Neural cell (in vitro differentiated cells): ENCODE results near the gene CTTNBP2NL. TPM values are rescaled to one million over a fixed set of nuclear protein-coding genes. Genes with fewer than 3 reads are reported as not detected.

Experiments
- H2AFZ ChIP-seq: fragments of 200-600, 300-800 bp; sonication (generic), shearing (Covaris generic); 2 replicates; pipeline ENCODE4 v1.6.0; 2014; ENCODE audit warnings: low read depth, mild to moderate bottlenecking, antibody characterized with exemption, low read length, moderate library complexity
- H3F3A ChIP-seq: fragments of 200-600 bp; shearing (Covaris generic); 2 replicates; pipeline ENCODE4 v1.6.1; 2016; ENCODE audit warnings: mild to moderate bottlenecking, moderate library complexity, mixed read lengths, antibody characterized with exemption, low read length; ENCODE audit not compliant: insufficient read depth, poor library complexity, severe bottlenecking
- H3K27ac ChIP-seq: fragments of 200-600, 300-800 bp; sonication (generic), shearing (Covaris generic); 2 replicates; pipeline ENCODE4 v1.5.1; 2014; ENCODE audit warnings: mild to moderate bottlenecking, low read length, moderate library complexity
- H3K27me3 ChIP-seq: fragments of 300-800, 200-600 bp; sonication (generic), shearing (Covaris generic); 2 replicates; pipeline ENCODE4 v1.6.0; 2014; ENCODE audit warnings: mild to moderate bottlenecking, low read depth, low read length, moderate library complexity; ENCODE audit not compliant: insufficient read depth
- H3K36me3 ChIP-seq: fragments of 300-800, 200-600 bp; sonication (generic), shearing (Covaris generic); 2 replicates; pipeline ENCODE4 v1.5.1; 2014; ENCODE audit warnings: mild to moderate bottlenecking, antibody characterized with exemption, low read length, moderate library complexity; ENCODE audit not compliant: insufficient read depth
- H3K4me2 ChIP-seq: fragments of 300-800, 200-600 bp; sonication (generic), shearing (Covaris generic); 2 replicates; pipeline ENCODE4 v1.6.0; 2014; ENCODE audit warnings: mild to moderate bottlenecking, low read length
- H3K4me3 ChIP-seq: fragments of 300-800, 200-600 bp; sonication (generic), shearing (Covaris generic); 2 replicates; pipeline ENCODE4 v1.5.1; 2014; ENCODE audit warnings: mild to moderate bottlenecking, low read length, moderate library complexity
- H3K79me2 ChIP-seq: fragments of 200-600 bp; shearing (Covaris generic); replicated peaks from 2 replicates; pipeline ENCODE4 v1.6.0; 2014; ENCODE audit warnings: mild to moderate bottlenecking, low read length, moderate library complexity; ENCODE audit not compliant: insufficient read depth
- H3K9ac ChIP-seq: fragments of 300-800, 200-600 bp; sonication (generic), shearing (Covaris generic); 2 replicates; pipeline ENCODE4 v1.6.1; 2016; ENCODE audit warnings: mild to moderate bottlenecking, low read length, mixed read lengths
- H3K9me2 ChIP-seq: fragments of 200-600 bp; shearing (Covaris generic); 2 replicates; pipeline ENCODE4 v1.6.1; 2016; ENCODE audit warnings: mild to moderate bottlenecking, low read length, mixed read lengths; ENCODE audit not compliant: insufficient read depth
- H3K9me3 ChIP-seq: fragments of 200-600, 300-800 bp; sonication (generic), shearing (Covaris generic); 2 replicates; pipeline ENCODE4 v1.6.1; 2016; ENCODE audit warnings: mild to moderate bottlenecking, mixed run types, low read length, moderate library complexity, mixed read lengths
- H4K20me1 ChIP-seq: fragments of 200-600 bp; shearing (Covaris generic); 2 replicates; pipeline ENCODE4 v1.6.1; 2016; ENCODE audit warnings: mild to moderate bottlenecking, mixed run types; ENCODE audit not compliant: insufficient read depth
- EP300 ChIP-seq: fragments of 450-650 bp; conservative IDR thresholded peaks from 2 replicates; pipeline ENCODE4 v1.6.1; 2014; ENCODE audit warnings: antibody characterized with exemption, mild to moderate bottlenecking, moderate library complexity; ENCODE audit not compliant: poor library complexity, severe bottlenecking
- EZH2 ChIP-seq: fragments of 200-600, 300-800 bp; shearing (Covaris generic), sonication (generic); IDR thresholded peaks from 2 replicates; pipeline ENCODE4 v1.6.1; 2014; ENCODE audit warnings: antibody characterized with exemption, low read length, borderline replicate concordance, mild to moderate bottlenecking; ENCODE audit not compliant: insufficient read depth, poor library complexity, severe bottlenecking
- MXI1 ChIP-seq: fragments of 450-650 bp; conservative IDR thresholded peaks from 2 replicates; pipeline ENCODE4 v1.6.1; 2014; ENCODE audit warnings: antibody characterized with exemption, mild to moderate bottlenecking; ENCODE audit not compliant: poor library complexity, severe bottlenecking
- POLR2AphosphoS5 ChIP-seq: IDR thresholded peaks from 2 replicates; pipeline ENCODE4 v1.6.1; 2012
- RAD21 ChIP-seq: fragments of 450-650 bp; conservative IDR thresholded peaks from 2 replicates; pipeline ENCODE4 v1.6.1; 2014; ENCODE audit warnings: antibody characterized with exemption, mild to moderate bottlenecking, moderate library complexity
- SMC3 ChIP-seq: fragments of 450-650 bp; conservative IDR thresholded peaks from 2 replicates; pipeline ENCODE4 v1.6.1; 2014; ENCODE audit warnings: antibody characterized with exemption, mild to moderate bottlenecking, moderate library complexity; ENCODE audit not compliant: poor library complexity
- TAF1 ChIP-seq: IDR thresholded peaks from 2 replicates; pipeline ENCODE4 v1.6.1; 2012; ENCODE audit warnings: low read depth
- polyA plus RNA-seq: library from polyadenylated mRNA; depleted of rRNA; stranded (reverse); fragments of >200 nt; gene quantifications from 2 replicates; pipeline ENCODE4 v1.2.3, GENCODE V29; 2014
- TF ChIP-seq, protein P1 (sequence below): fragments of 450-650 bp; IDR thresholded peaks from 2 replicates; pipeline ENCODE4 v1.5.1; 2014; ENCODE audit warnings: antibody characterized with exemption, mild to moderate bottlenecking, moderate library complexity; ENCODE audit not compliant: poor library complexity, severe bottlenecking
- TF ChIP-seq, protein P2 (sequence below): IDR thresholded peaks from 2 replicates; pipeline ENCODE4 v1.6.1; 2012; ENCODE audit warnings: borderline replicate concordance

CTTNBP2NL gene
- polyA plus RNA-seq, 1 donor from 2014 or later, result 11.8 TPM

DNA sequence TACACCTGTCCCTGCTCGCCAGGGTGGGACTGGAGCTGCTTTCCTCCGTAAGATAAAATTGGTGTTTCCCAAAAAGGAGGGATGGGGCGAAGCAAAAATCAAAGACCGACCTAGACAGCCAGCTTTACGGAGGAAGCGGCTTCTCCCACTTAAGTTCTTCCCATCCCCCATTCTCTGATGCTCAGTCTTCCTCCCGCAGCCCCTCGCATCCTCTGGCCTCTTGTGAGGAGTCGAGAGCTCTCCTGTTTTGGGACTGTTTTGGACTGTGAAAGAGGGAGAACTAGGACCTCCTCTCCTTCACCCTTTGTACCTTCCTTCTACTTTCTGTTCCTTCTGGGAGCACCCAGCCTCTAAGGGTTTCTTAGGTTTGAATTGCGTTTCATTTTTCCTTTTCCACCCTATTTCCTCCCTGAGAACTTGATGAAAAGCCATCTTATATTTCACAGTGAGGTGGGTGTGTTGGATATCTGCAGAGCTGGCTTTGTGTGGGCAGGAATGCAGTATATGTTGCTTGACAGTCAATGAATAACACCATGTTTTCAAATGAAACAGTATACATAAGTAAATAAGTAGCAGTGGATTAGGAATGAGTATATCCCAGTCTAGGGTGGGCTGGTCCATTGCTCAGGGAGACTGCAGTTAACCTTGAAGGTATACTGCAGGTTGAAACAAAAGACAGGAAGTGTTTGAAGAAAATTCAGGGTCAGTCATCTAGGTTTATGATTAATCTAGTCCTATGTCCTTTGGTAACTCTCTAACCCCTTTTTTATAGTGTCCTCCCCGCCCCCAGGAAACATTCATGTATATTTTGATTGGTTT, 848 bp downstream of the CTTNBP2NL start:
- no peaks in the 10 kb centered on the region for H3K36me3 ChIP-seq
- no peaks in the 10 kb centered on the region for H3F3A ChIP-seq
- TF ChIP-seq TAF1 (peak; percentile 40), RAD21 (no peak), EZH2 (no peak), EP300 (no peak), POLR2AphosphoS5 (no peak), SMC3 (peak; percentile 22)
- TF ChIP-seq, protein P1, sequence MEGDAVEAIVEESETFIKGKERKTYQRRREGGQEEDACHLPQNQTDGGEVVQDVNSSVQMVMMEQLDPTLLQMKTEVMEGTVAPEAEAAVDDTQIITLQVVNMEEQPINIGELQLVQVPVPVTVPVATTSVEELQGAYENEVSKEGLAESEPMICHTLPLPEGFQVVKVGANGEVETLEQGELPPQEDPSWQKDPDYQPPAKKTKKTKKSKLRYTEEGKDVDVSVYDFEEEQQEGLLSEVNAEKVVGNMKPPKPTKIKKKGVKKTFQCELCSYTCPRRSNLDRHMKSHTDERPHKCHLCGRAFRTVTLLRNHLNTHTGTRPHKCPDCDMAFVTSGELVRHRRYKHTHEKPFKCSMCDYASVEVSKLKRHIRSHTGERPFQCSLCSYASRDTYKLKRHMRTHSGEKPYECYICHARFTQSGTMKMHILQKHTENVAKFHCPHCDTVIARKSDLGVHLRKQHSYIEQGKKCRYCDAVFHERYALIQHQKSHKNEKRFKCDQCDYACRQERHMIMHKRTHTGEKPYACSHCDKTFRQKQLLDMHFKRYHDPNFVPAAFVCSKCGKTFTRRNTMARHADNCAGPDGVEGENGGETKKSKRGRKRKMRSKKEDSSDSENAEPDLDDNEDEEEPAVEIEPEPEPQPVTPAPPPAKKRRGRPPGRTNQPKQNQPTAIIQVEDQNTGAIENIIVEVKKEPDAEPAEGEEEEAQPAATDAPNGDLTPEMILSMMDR, result no peak
- TF ChIP-seq, protein P2, sequence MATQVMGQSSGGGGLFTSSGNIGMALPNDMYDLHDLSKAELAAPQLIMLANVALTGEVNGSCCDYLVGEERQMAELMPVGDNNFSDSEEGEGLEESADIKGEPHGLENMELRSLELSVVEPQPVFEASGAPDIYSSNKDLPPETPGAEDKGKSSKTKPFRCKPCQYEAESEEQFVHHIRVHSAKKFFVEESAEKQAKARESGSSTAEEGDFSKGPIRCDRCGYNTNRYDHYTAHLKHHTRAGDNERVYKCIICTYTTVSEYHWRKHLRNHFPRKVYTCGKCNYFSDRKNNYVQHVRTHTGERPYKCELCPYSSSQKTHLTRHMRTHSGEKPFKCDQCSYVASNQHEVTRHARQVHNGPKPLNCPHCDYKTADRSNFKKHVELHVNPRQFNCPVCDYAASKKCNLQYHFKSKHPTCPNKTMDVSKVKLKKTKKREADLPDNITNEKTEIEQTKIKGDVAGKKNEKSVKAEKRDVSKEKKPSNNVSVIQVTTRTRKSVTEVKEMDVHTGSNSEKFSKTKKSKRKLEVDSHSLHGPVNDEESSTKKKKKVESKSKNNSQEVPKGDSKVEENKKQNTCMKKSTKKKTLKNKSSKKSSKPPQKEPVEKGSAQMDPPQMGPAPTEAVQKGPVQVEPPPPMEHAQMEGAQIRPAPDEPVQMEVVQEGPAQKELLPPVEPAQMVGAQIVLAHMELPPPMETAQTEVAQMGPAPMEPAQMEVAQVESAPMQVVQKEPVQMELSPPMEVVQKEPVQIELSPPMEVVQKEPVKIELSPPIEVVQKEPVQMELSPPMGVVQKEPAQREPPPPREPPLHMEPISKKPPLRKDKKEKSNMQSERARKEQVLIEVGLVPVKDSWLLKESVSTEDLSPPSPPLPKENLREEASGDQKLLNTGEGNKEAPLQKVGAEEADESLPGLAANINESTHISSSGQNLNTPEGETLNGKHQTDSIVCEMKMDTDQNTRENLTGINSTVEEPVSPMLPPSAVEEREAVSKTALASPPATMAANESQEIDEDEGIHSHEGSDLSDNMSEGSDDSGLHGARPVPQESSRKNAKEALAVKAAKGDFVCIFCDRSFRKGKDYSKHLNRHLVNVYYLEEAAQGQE, result peak; percentile 40
- H3K9ac ChIP-seq, result peak overlapping the region; percentile 99
- H3K4me3 ChIP-seq, result peak overlapping the region; percentile 97
- H3K27me3 ChIP-seq, result no peaks in the 10 kb centered on the region
- H3K9me2 ChIP-seq, result no peaks in the 10 kb centered on the region
- peaks cover 56% of the 10 kb centered on the region for H3K79me2 ChIP-seq
- no peaks in the 10 kb centered on the region for H4K20me1 ChIP-seq
- H2AFZ ChIP-seq, result peak overlapping the region; percentile 91
- H3K27ac ChIP-seq, result peak overlapping the region; percentile 97
- H3K9me3 ChIP-seq, result no peaks in the 10 kb centered on the region
- H3K4me2 ChIP-seq, result peak overlapping the region; percentile 75

DNA sequence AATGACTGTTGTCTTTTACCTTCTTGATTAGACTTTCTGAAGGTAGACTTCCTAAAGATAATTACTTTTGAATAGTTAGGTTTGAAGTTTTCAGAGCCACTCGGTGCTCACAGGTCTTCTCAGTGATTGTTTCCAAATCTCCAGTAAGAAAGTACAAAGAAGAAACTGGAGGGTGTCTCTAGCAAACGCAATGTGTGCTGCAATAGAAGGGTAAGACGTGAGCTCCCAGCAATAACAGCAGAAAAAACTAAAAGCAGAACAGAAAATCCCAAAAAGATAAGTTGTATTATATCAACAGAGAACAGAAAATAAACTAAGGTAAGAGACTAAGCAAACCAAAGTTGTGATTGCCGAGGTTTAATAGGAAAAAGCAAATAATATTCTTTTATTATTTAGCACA, 1.8 kb downstream of the CTTNBP2NL start:
- no peaks in the 10 kb centered on the region for H3K27me3 ChIP-seq
- H3K79me2 ChIP-seq, result peaks cover 65% of the 10 kb centered on the region
- no peaks in the 10 kb centered on the region for H3K9me2 ChIP-seq
- H4K20me1 ChIP-seq, result no peaks in the 10 kb centered on the region
- peak overlapping the region; percentile 99 for H3K9ac ChIP-seq
- no peaks in the 10 kb centered on the region for H3K36me3 ChIP-seq
- peak overlapping the region; percentile 75 for H3K4me2 ChIP-seq
- no peak overlapping the region for H2AFZ ChIP-seq
- H3K27ac ChIP-seq, result peak overlapping the region; percentile 97
- H3K4me3 ChIP-seq, result peak overlapping the region; percentile 97
- TF ChIP-seq TAF1 (no peak), MXI1 (no peak), RAD21 (no peak), EP300 (no peak), EZH2 (no peak), POLR2AphosphoS5 (no peak), SMC3 (no peak)
- TF ChIP-seq, protein P2, result no peak
- TF ChIP-seq, protein P1, result no peak
- no peaks in the 10 kb centered on the region for H3F3A ChIP-seq
- no peaks in the 10 kb centered on the region for H3K9me3 ChIP-seq
